Mononuclear cell (primary cell): ENCODE measurements around the gene LAMA2. TPM values are rescaled to one million over a fixed set of nuclear protein-coding genes. Genes with fewer than 3 reads are reported as not detected.
"Not testable (repeated sequence)": the region's sequence is repeated elsewhere in the genome, so short reads cannot be mapped to it uniquely, and the experiment has no call there.

Experiments
- H3K27me3 ChIP-seq: 2 replicates; pipeline ENCODE4 v1.6.0; 2011; ENCODE audit warnings: low read length, control low read depth; ENCODE audit not compliant: insufficient read depth
- H3K4me1 ChIP-seq: 2 replicates; pipeline ENCODE4 v1.5.1; 2011; ENCODE audit warnings: mild to moderate bottlenecking, low read length, control low read depth; ENCODE audit not compliant: insufficient read depth
- H3K4me3 ChIP-seq: 2 replicates; pipeline ENCODE4 v1.5.1; 2011; ENCODE audit warnings: mild to moderate bottlenecking, low read length, moderate library complexity
- H3K9me3 ChIP-seq: 2 replicates; pipeline ENCODE4 v1.5.1; 2011; ENCODE audit warnings: low read depth, mild to moderate bottlenecking, control low read depth, low read length
- total RNA-seq: library from RNA; depleted of rRNA; stranded (reverse); fragments of >200 nt; gene quantifications from one replicate; pipeline ENCODE4 v1.2.3, GENCODE V29; 2012

LAMA2 gene
- total RNA-seq, 1 donor = 0.63 TPM

DNA sequence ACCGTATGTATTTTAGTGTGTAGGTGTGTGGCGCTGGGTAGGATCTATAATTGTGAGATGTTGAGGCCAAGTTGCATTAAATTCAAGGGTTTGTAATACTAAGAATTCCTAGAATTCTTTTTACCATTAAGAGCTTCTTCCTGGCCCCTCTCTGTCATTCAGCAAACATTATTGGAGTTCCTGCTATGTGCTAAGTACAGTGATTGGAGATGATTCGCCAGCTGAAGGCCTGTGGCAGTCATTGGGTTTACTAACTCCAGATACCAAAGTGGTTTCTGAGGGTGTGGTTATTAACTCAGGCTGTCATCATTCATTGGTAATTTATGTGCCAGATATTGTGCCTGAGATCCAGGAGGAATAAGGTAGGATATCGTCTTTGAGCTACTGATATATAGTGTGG, 167.1 kb downstream of the LAMA2 start:
- Histone ChIP-seq H3K4me1 (no peaks in the 10 kb centered on the region), H3K9me3 (no peaks in the 10 kb centered on the region), H3K27me3 (no peaks in the 10 kb centered on the region), H3K4me3 (no peak overlapping the region)

DNA sequence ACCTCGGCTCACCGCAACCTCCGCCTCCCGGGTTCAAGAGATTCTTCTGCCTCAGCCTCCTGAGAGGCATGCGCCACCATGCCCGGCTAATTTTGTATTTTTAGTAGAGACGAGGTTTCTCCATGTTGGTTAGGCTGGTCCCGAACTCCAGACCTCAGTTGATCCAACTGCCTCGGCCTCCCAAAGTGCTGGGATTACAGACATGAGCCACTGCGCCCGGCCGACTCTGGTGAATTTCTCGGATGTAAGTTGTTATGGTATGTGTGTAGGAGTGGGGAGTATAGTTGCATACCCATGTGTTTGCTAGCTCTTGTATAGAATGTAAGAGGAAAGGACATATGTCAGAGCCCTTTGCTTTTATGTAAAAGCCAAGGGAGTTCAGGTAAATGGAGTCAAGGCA, 170.2 kb downstream of the LAMA2 start:
- not testable (repeated sequence) for H3K4me3 ChIP-seq, H3K27me3 ChIP-seq, H3K4me1 ChIP-seq

DNA sequence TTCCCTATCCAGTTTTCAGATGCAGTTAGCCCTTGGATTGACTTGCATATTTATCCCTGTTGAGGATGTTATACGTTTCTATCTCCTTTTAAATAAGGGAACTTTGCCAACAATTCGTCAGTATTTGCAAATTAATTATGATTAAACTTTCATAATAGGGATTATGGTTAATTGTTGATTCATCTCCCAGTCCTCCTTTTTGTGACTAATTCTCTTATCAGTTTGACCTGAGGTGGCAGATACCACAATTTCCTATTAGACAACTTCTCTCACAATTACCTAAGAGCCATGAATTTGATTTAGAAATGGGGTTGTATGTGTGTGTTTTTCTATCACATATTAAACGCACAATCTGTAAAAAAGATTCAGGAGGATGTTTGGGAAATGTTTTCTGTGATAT, 172.9 kb downstream of the LAMA2 start:
- H3K4me3 ChIP-seq = no peak overlapping the region
- H3K4me1 ChIP-seq = no peaks in the 10 kb centered on the region
- H3K9me3 ChIP-seq = no peaks in the 10 kb centered on the region
- no peaks in the 10 kb centered on the region for H3K27me3 ChIP-seq

More for the DNA sequence above, 170.2 kb downstream of the LAMA2 start:
- not testable (repeated sequence) for H3K9me3 ChIP-seq

DNA sequence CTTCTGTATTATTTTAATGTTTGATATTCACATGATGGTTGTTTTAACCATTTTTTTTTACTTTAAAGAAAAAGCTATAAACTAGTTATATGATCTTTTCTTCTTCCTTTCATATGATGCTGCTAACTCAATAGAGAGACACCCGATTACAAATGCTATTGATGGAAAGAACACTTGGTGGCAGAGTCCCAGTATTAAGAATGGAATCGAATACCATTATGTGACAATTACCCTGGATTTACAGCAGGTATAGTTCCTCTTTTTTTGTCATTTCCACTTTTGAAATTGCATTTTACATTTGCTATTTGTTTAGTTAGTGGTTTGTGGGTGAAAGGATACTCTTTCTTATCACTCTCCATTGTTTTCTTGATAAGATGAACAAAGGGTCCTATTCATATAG, 176.7 kb downstream of the LAMA2 start:
- H3K27me3 ChIP-seq = no peaks in the 10 kb centered on the region
- no peaks in the 10 kb centered on the region for H3K4me1 ChIP-seq
- H3K4me3 ChIP-seq = no peak overlapping the region
- H3K9me3 ChIP-seq = no peaks in the 10 kb centered on the region

DNA sequence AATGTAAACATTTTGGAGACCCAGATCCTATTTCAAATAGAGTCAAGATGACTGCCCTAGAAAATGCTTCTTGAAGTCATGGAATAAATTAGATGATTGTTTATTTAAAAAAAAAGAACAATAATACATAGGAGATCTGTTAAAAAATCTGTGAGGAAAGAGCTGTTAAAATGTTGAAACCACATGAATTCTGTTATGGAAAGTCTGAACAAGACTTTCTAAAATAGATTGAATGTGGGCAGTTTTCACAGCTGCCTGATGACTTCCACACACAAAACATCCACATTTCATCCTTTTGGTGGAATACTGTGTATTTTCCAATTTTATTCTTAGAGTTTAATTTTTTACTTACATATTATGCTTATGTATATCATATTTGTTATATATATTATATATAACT, 186.1 kb downstream of the LAMA2 start:
- no peaks in the 10 kb centered on the region for H3K27me3 ChIP-seq
- no peaks in the 10 kb centered on the region for H3K4me1 ChIP-seq
- no peaks in the 10 kb centered on the region for H3K9me3 ChIP-seq
- H3K4me3 ChIP-seq = no peak overlapping the region

DNA sequence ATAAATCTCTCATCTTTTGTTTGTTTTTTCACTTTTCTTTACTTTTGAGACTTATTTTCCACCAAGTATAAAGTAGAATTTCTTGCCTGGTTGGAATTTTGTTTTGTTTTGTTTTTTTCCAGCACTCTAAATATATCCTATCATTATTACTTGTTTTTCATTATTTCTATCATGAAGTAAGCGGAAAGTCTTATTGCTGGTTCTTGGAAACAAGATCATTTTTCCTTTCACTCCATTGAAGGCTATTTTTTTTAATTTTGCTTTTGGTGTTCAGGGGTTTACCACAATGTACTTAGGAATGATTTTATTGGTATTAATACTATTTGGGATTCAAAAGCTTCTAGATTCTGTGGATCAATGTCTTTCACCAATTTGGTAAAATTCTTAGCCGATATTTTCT, 190.1 kb downstream of the LAMA2 start:
- Histone ChIP-seq H3K27me3 (no peaks in the 10 kb centered on the region), H3K9me3 (no peaks in the 10 kb centered on the region), H3K4me1 (no peaks in the 10 kb centered on the region), H3K4me3 (no peak overlapping the region)

DNA sequence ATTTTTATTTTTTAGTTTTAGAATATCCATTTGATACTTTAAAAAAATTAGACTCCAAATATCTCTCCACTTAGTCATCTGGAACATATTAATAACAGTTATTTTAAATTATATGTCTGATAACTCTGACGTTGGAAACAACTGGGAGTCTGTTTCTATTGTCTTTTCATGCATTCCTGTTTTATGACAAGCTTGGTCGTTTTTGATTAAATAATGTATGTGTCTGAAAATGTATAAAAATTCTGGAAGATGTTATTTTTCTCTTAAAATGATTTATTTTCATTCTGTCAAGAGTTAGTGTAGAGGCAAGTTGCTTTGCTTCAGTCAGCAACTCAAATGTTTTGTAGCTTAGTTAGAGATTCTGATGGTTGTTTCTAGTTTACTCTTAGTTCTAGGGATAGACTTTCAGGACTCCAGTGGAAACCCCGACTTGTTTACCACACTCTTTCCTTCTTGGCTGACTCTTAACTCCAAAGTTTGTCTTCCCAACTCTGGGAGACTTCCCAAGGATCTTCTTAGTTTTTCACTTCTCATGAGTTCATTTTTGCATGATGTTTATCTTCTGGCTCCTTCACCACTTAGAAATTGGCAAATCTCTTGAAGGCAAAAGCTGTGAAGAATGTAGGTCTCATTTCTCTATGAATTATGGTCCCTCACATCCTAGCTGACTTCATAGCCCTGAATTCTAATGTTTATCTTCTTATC, 190.9 kb downstream of the LAMA2 start:
- no peaks in the 10 kb centered on the region for H3K27me3 ChIP-seq
- no peaks in the 10 kb centered on the region for H3K9me3 ChIP-seq
- H3K4me3 ChIP-seq = no peak overlapping the region
- no peaks in the 10 kb centered on the region for H3K4me1 ChIP-seq

DNA sequence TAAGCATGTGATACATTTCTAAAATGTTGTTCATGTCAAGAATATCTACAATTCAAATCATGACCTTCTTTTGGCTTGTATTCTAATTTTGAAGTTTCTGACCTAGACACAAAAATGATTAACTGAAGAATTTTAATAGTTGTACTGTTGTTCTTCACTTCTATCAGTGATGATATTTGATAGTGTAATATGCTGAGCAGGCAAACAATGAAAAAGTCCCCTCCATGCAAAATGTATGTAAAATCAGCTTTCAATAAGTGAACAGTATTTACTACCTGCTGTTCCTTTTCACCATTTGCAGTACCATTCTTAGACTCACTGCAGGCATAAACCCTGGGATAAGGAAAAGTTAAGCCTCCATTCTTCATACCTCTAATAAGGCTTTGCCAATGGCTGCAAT, 201.5 kb downstream of the LAMA2 start:
- H3K4me1 ChIP-seq = no peaks in the 10 kb centered on the region
- H3K27me3 ChIP-seq = no peaks in the 10 kb centered on the region
- H3K4me3 ChIP-seq = no peak overlapping the region
- H3K9me3 ChIP-seq = no peaks in the 10 kb centered on the region

DNA sequence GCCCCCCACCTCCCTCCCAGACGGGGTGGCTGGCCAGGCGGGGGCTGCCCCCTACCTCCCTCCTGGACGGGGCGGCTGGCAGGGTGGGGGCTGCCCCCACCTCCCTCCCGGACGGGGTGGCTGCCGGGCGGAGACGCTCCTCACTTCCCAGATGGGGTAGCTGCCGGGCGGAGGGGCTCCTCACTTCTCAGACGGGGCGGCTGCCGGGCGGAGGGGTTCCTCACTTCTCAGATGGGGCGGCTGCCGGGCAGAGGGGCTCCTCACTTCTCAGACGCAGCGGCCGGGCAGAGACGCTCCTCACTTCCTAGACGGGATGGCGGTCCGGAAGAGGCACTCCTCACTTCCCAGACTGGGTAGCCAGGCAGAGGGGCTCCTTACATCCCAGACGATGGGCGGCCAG, 205.5 kb downstream of the LAMA2 start:
- H3K4me3 ChIP-seq, H3K4me1 ChIP-seq, H3K27me3 ChIP-seq, H3K9me3 ChIP-seq: not testable (repeated sequence)

DNA sequence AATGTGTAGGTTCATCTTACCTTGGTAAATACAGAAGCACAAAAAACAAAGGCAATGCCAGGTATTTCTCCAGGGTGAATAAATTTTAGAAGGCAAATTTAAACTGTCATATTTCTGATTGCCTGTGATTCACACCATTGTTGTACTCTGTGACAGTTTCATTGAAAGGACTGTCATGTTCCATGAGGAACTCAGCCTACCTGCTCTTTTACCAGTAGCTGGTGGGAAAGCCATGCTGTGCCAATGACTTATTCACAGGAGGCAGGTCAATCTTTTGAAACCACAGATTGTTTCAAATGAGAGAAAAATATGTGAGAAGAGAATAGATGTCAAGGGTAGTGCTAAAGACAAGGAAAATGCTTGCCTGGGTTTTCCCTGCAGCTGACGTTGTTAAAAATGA, 206.4 kb downstream of the LAMA2 start:
- Histone ChIP-seq H3K4me3 (no peak overlapping the region), H3K9me3 (no peaks in the 10 kb centered on the region), H3K27me3 (no peaks in the 10 kb centered on the region), H3K4me1 (no peaks in the 10 kb centered on the region)

DNA sequence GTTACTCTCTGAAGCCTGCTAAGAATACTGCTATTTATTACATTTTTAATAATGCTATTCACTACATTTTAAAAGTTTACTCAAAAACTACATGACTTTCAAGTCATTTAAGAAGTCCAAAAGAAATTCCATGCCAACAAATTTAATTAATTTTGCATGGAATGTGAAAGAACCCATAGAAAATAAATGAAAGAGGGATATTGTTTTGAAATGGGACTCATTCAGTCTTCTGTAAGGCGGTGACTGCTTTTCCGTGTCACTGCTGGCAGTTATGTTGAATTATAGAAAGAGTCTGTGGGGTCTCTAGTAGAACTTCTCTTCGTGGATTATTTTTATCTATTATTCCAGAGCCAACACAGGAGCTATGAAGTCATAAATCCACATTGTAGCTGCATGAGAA, 211.2 kb downstream of the LAMA2 start:
- no peaks in the 10 kb centered on the region for H3K27me3 ChIP-seq
- H3K4me1 ChIP-seq = no peaks in the 10 kb centered on the region
- no peak overlapping the region for H3K4me3 ChIP-seq
- H3K9me3 ChIP-seq = no peaks in the 10 kb centered on the region

DNA sequence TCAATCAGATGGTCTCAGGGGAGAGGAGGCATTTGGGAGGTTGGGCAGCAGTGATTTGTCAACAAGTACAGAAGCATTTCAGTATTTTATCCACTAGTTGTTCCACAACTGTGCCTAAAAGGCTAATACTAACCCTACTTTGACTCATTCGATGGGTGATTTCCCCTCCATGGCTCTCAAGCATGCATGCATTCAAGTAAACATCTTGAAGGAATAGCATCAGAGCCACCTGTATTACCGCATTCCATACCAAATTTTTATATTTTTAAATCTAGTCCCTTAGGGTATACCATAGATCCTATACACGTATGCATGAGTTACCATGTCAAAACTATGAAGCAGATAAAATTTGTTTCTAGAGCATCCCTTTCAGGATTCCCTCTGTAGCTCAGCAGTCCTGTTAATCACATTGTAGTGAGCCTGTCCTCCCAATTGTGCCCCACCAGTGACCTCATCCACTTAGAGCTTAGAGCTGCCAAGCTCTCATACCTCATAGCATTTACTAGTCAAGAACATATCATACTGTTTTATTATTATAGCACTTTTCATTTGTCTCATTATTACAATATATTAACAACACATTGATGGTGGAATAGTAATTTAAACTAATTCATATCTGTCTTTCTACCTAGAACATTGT, 213.8 kb downstream of the LAMA2 start:
- Histone ChIP-seq H3K27me3 (no peaks in the 10 kb centered on the region), H3K4me3 (no peak overlapping the region), H3K9me3 (no peaks in the 10 kb centered on the region), H3K4me1 (no peaks in the 10 kb centered on the region)

DNA sequence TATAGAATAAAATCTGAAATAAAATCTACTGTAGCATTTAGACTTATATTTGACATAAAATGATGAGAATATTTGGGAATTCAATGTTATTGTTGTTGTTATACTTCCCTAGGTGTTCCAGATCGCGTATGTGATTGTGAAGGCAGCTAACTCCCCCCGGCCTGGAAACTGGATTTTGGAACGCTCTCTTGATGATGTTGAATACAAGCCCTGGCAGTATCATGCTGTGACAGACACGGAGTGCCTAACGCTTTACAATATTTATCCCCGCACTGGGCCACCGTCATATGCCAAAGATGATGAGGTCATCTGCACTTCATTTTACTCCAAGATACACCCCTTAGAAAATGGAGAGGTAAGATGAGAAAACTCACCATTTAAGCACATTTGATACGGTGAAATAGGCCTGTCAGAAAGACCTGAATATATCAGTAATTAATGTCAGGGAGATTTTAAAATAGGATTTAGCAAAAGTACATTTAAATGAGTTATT, 215.2 kb downstream of the LAMA2 start:
- no peaks in the 10 kb centered on the region for H3K9me3 ChIP-seq
- no peak overlapping the region for H3K4me3 ChIP-seq
- no peaks in the 10 kb centered on the region for H3K27me3 ChIP-seq
- no peaks in the 10 kb centered on the region for H3K4me1 ChIP-seq

DNA sequence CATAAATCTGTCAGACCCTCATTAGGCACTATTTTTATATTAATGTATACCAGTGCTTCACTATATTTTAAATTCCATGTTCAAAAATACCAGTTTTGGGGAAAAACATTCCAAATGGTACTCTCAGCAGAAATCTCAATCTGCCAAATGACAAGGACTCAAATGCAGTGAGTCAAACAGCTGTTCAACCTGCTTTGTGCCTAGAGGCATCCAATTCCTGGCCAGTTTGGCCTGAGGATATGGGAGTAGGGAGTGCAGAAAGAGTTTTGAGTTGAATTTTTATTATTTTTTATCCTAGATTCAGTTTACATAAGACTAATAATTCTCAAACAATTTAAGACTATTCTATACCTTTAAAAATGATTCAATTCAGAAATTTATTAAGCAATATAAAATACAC, 216.8 kb downstream of the LAMA2 start:
- H3K27me3 ChIP-seq = no peaks in the 10 kb centered on the region

DNA sequence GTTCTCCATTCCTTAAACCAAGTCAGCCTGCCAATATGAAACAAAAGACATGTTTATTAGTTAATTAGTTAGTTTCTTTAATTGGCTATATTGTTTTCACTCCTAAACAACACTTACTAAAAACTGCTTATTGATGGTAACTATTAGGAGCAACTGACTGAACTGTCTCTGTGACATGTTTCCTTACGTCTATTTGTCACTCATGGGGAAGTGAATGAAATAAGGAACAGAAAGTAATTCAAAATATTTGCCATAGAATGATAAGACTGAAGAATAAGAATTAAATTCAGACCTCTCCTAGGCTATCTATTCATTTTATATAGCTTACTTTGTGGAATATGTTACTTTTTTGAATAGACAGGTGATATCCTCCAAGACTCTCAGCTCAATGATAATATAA, 217.2 kb downstream of the LAMA2 start:
- Histone ChIP-seq H3K4me1 (no peaks in the 10 kb centered on the region), H3K4me3 (no peak overlapping the region), H3K9me3 (no peaks in the 10 kb centered on the region), H3K27me3 (no peaks in the 10 kb centered on the region)

More for the DNA sequence above, 216.8 kb downstream of the LAMA2 start:
- no peaks in the 10 kb centered on the region for H3K9me3 ChIP-seq
- H3K4me1 ChIP-seq = no peaks in the 10 kb centered on the region
- H3K4me3 ChIP-seq = no peak overlapping the region

DNA sequence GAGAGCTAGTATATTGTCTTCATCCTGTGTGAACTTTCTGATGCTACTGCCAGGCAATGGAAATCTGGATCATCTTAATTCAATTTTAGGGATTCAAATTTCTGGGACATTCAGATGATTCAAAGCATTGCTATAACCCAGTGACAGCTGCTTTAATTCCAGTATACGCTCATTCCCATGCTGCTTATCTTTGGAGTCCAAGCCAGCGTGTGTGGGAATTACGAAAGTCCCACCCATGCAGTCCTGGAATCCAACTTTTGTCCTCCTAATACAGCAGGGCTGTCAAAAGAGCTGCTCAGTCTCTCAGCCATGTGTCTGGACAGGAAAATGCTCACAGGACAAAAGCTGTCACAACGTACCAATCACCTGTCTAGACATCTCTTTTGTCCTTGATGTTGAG, 219.8 kb downstream of the LAMA2 start:
- Histone ChIP-seq H3K9me3 (no peaks in the 10 kb centered on the region), H3K4me1 (no peaks in the 10 kb centered on the region), H3K4me3 (no peak overlapping the region), H3K27me3 (no peaks in the 10 kb centered on the region)
